HG02798 (cell line): ENCODE data around the gene KDM7A.

ENCODE experiments used
- ATAC-seq: cut with Tn5 transposase; IDR thresholded peaks from one replicate; pipeline ENCODE4 v1.9.1; 2021; ENCODE audit warnings: mild to moderate bottlenecking; ENCODE audit not compliant: unreplicated experiment, poor library complexity

KDM7A gene

DNA sequence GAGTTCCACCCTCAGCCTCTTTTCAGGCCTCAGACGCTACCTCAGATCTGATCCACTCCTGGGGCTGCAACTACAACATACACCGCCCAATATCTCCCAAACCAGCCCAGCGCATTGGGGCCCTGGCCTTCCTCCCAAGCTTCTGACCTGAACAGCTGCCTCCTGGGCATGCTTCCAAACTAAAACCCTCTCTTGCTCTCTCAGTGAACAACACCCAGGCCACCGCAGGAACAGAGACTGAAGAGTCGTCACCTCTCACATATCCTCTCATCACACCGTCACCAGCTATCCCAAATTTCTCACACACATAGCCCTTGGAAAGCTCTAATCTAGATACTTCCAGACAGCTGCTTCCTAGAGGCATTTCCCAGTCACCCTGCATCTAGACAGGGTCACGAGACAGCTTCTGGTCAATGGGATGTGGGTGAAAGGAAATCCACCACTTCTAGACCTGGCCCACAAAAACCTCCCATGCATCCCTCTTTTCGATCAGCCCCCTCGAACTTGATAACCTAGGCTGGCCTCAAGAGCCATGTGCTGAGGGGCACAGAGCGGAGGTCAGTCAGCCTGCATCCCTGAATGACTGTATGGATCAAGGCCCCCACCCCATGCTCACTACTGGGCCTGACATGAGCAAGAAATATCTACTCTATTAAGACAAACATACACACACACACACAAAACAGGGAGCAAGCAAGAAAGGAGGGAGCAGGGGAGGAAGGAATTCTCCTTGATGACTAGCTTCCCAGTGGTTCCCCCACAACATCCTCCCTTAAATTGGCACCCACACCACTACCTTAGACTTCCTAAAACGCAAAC lies 115.8 kb downstream of the KDM7A start:
- ATAC-seq = no peak

DNA sequence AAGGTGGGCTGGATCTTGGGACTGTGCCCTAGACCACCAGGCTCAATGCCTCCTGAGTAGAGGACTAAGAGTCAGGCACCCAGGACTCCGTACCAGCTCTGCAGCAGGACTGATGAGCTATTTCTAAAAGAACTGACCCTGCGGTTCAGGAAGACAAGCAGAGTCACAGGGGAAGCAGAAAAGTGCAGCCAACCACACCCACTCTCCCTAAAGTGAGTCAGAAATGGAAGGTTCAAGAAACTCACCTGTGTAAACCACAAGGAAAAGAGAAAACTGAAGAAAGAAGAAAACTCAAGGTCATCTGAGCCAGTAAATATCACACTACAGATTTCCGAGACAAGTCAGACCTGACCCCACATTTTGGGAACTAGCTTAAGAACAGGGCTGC lies 116.5 kb downstream of the KDM7A start:
- no peak for ATAC-seq

GRCh38 chr7:140059273-140060242 lies 117.2 kb downstream of the KDM7A start:
- ATAC-seq = no peak

DNA sequence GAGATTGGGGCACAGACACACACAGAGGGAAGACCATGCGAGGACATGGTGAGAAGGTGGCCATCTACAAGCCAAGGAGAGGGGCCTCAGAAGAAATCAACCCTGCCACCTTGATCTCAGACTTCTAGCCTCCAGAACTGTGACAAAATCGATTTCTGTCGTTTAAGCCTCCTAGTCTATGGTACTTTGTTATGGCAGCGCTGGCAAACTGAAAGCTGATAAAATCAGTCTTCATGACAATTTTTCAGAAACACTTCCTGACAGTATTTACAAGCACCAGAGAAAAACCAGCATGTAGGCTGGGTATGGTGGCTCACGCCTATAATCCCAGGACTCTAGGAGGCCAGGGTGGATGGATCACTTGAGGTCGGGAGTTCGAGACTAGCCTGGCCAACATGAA lies 118.3 kb downstream of the KDM7A start:
- ATAC-seq = no peak

GRCh38 chr7:140057143-140057535 lies 119.6 kb downstream of the KDM7A start:
- no peak for ATAC-seq

GRCh38 chr7:140056431-140057142 lies 120.2 kb downstream of the KDM7A start:
- no peak for ATAC-seq

DNA sequence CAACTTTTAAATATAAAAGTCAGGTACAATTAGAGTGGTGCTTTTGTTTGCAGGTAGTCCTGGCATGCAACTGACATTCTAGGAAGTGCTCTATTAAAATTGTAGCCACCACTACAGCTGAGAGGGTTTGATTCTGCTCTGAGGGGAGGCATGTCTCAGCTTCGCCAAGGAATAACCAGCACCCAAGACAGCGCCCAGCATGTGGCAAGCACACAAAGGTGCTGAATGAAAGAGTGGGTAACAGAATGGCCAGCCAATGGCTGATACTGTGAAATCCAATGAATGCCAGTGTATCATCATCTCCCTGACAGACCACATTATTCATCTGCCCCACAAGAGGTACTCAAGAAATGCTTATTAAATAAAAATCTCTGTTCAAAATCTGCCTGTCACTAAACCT lies 121.0 kb downstream of the KDM7A start:
- no peak for ATAC-seq

DNA sequence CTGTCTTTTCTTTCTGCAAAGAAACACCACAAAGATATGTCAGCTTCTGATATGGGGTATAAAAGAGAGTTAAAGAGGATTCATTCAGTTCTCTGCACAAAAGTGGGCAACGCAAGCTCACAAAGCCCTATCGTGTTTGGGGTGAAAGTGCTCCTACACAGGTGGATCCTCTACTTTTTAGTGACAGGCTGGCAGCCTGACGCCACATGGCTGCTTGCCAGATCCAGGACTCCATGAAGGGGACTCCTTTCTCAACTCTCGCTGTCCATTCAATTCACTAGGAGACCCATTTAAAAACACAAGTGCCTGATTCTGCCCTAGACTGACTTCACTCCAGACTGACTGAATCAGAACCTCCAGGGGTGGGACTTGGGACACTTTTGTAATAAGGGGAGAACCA lies 122.0 kb downstream of the KDM7A start:
- no peak for ATAC-seq

- ATAC-seq = peak; percentile 92
Observed at GRCh38 chr7:140053812-140054539, 122.8 kb downstream of the KDM7A start.

DNA sequence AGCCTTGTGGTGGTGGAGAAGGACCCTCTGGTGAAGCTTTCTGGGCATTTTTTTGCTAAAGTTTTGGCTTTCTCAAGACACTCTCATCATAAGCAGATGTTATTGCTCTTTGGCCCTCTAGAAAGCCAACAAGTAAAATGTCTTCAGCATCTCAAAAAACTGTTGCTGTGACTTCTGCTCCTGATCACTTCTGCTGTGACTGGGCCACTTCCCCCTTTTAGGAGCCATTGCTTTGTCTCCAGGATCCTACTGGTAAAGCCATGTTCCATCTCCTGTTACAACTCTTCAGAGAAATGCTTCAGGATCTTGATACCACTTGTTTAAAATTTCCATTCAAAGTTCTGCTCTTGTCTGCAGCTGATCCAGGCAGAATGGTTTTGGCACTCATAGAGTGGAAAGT lies 125.0 kb downstream of the KDM7A start:
- no peak for ATAC-seq

- no peak for ATAC-seq
Observed at GRCh38 chr7:140050100-140050499, 126.7 kb downstream of the KDM7A start.

DNA sequence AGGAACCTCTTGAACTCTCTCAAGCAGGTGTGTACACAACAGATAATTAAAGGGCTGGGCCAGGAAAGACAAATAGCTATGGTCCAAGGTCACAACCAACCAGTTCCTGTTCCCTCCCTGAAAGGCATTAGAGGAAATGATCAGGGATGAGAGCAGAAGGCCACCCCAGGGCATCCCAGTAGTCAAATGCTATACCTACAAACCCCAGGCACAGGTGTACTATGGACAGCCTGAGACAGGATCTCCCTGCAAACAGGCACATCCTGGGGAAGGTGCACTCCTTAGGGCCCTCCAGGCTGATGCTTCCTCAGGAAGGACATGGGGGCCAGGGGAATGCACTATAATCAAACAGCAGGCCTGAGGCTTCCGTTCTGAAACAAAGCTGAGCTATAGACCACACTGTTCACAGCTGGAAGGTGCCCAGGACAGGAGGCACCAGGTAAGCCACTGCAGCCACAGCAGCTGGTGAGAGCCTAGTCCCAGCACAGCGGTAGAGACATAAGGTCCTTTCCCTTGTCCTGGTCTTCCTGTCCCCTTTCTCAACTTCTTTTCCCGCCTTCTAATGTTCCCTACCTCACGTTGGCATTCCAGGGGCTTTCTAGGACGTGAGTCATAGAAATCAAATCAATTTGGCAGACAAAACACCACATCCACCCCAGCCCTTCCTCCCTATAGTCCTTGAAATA lies 127.3 kb downstream of the KDM7A start:
- no peak for ATAC-seq

GRCh38 chr7:140048989-140049338 lies 127.8 kb downstream of the KDM7A start:
- ATAC-seq = no peak

GRCh38 chr7:140048138-140048537 lies 128.6 kb downstream of the KDM7A start:
- ATAC-seq = no peak

GRCh38 chr7:140047197-140047596 lies 129.6 kb downstream of the KDM7A start:
- no peak for ATAC-seq

GRCh38 chr7:140045697-140046096 lies 131.1 kb downstream of the KDM7A start:
- ATAC-seq = no peak

GRCh38 chr7:140044251-140044650 lies 132.5 kb downstream of the KDM7A start:
- no peak for ATAC-seq

- ATAC-seq = no peak
Observed at GRCh38 chr7:140042386-140042670, 134.5 kb downstream of the KDM7A start.

DNA sequence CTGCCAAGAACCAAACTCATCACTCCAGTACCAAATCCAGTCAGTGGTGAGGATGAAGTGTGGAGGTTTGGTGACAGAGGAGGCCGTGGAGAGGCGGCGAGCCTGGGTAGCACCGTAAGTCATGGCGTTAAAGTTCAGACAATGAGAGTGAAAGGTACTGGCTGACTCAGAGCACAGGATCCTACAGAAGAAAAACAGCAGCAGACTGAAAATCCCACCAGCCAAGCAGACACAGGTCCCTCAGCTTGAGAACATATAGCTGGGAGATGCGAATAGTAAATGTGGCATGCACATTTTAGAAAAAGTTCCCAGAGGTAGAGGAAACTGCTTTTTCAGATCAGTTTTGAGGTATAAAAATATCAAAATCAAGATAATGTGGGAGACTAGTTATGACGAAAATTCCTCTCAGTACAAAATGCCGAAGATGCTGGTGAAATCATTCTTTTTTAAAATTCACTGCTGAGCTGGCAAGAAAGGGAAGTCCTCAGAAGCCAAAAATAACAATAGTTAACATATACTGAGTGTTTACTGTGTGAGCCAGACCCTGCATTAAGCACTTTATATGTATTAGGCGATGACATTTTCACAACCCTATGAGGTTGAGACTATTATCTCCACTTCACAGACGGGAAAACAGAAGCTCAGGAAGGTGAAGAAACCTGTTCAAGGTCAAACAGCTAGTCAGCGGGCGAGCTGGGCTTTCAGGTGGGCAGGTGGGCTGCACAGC lies 135.0 kb downstream of the KDM7A start:
- no peak for ATAC-seq
